ENCODE data around the gene PRR22. TPM values are rescaled to one million over a fixed set of nuclear protein-coding genes. Genes with fewer than 3 reads are reported as not detected.

The PRR22 gene
- total RNA-seq, 1 experiment from 2014 or later, result 8.1 TPM

DNA sequence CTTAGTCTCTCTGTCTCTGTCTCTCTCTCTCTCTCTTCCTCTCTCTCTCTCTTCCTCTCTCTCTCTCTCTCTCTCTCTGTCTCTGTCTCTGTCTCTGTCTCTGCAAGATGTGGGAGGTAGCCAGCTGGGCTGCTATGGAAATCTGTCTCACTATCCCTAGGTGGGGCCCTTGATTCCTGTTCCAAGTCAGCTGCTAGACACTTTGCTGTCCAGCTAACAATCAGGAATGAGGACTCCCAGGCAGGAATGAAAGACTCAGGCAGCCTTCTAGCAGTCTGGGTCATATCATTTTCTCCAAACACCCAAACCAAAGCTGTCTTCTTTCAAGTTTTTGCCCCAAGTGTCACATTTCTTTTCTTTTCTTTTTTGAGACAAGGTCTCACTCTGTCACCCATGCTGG is 40.9 kb downstream of the PRR22 start:
- Histone ChIP-seq H3K14ac (ENCODE audit: insufficient read depth, low read length) (no peak overlapping the region), H4K8ac (replicated peaks; ENCODE audit: insufficient read length, low read depth, low read length) (no peak overlapping the region), H3K27me3 (ENCODE audit: insufficient read depth, low read length) (no peaks in the 10 kb centered on the region), H2BK15ac (ENCODE audit: low read depth, low read length) (no peak overlapping the region), H3K56ac (ENCODE audit: insufficient read length, low read depth, low read length) (no peak overlapping the region), H3K79me1 (ENCODE audit: insufficient read depth, low read depth, low read length, poor library complexity, severe bottlenecking) (no peaks in the 10 kb centered on the region), H4K91ac (ENCODE audit: insufficient read length, low read depth, low read length) (no peak overlapping the region), H3K79me2 (ENCODE audit: insufficient read depth, low read length) (no peaks in the 10 kb centered on the region), H2BK5ac (ENCODE audit: insufficient read length, low read length) (no peak overlapping the region), H3K23ac (ENCODE audit: insufficient read length, low read depth, low read length) (no peak overlapping the region), H3K18ac (ENCODE audit: insufficient read length, low read depth, low read length) (no peak overlapping the region), H3K9me3 (ENCODE audit: control insufficient read depth, low read depth, low read length) (no peaks in the 10 kb centered on the region), H2BK12ac (ENCODE audit: insufficient read length, low read depth, low read length) (no peak overlapping the region), H3K4ac (ENCODE audit: low read depth, low read length) (no peak overlapping the region), H4K20me1 (ENCODE audit: control insufficient read depth, insufficient read depth, insufficient read length) (no peaks in the 10 kb centered on the region), H2BK20ac (ENCODE audit: low read depth, low read length, poor library complexity, severe bottlenecking) (no peak overlapping the region), H2AFZ (ENCODE audit: low read length) (no peak overlapping the region), H2AK5ac (ENCODE audit: insufficient read length, low read length) (no peak overlapping the region), H4K5ac (ENCODE audit: insufficient read length, low read depth, low read length) (no peak overlapping the region), H2BK120ac (ENCODE audit: low read depth, low read length, poor library complexity, severe bottlenecking) (no peak overlapping the region), H3K27ac (ENCODE audit: insufficient read length, low read depth, low read length) (no peak overlapping the region), H3K23me2 (ENCODE audit: insufficient read length, low read depth, low read length, poor library complexity, severe bottlenecking) (no peaks in the 10 kb centered on the region), H3K9ac (ENCODE audit: extremely low read depth, insufficient read length, low read length) (no peak overlapping the region), H3T11ph (ENCODE audit: low read length) (no peak overlapping the region), H3K4me2 (ENCODE audit: insufficient read depth, insufficient read length, low read length) (no peak overlapping the region), H3K4me1 (ENCODE audit: insufficient read depth, low read length) (no peaks in the 10 kb centered on the region)
- TF ChIP-seq, protein P1, sequence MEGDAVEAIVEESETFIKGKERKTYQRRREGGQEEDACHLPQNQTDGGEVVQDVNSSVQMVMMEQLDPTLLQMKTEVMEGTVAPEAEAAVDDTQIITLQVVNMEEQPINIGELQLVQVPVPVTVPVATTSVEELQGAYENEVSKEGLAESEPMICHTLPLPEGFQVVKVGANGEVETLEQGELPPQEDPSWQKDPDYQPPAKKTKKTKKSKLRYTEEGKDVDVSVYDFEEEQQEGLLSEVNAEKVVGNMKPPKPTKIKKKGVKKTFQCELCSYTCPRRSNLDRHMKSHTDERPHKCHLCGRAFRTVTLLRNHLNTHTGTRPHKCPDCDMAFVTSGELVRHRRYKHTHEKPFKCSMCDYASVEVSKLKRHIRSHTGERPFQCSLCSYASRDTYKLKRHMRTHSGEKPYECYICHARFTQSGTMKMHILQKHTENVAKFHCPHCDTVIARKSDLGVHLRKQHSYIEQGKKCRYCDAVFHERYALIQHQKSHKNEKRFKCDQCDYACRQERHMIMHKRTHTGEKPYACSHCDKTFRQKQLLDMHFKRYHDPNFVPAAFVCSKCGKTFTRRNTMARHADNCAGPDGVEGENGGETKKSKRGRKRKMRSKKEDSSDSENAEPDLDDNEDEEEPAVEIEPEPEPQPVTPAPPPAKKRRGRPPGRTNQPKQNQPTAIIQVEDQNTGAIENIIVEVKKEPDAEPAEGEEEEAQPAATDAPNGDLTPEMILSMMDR (conservative IDR thresholded peaks at IDR 0.05), result no peak
- Mint-ChIP-seq H3K27me3 (ENCODE audit: low read depth) (peaks cover 22% of the 10 kb centered on the region), H3K4me1 (0 out of 4 replicates have a peak, but pooled peaks cover 0 to 2% of the 10 kb centered on the region in 2 experiments), H3K9me3 (0 out of 5 replicates have a peak, but pooled peaks cover 0 to 3% of the 10 kb centered on the region in 2 experiments), H3K4me3 (no peak overlapping the region), H3K27ac (no peak overlapping the region), H3K36me3 (ENCODE audit: insufficient read depth in 1 of 3, low read depth in 3 of 3) (no peaks in the 10 kb centered on the region)
- DNase-seq, result no peak

Data from H9 (cell line).